Skin of body (tissue), 2 donors: Measurements from ENCODE around the gene EXOSC1. TPM values are rescaled to one million over a fixed set of nuclear protein-coding genes. Genes with fewer than 3 reads are reported as not detected.
"Not testable (repeated sequence)": the region's sequence is repeated elsewhere in the genome, so short reads cannot be mapped to it uniquely, and the experiment has no call there.

Experiments used
- DNase-seq: peaks from one replicate; lab custom pipeline; 2025; lab: John Stamatoyannopoulos, UW
- total RNA-seq: library from RNA; depleted of rRNA; stranded (reverse); fragments of >200 nt; gene quantifications from one replicate; pipeline ENCODE4 v1.2.3, GENCODE V29; 2014

The EXOSC1 gene
- total RNA-seq, 1 donor from 2014 or later, result 21.0 TPM

DNA sequence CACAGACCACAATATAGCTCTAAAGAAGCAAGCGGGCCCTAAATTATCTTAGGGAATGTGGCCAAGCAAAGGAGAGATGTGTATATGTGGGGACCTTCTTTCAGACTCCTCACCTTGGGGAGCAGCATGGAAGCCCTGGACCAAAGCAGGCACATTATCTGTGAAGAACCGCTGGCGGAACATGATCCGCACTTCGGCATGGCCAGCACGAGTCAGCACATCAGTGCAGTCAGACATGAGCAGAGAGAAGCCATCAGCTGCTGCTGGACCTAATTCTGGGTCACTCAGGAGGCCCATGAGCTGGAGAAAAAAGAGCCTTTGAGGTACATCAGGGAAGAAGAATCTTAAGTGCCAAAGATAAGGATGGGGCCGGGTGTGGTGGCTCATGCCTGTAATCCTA lies 14.1 kb upstream of the EXOSC1 start:
- no peak for DNase-seq

DNA sequence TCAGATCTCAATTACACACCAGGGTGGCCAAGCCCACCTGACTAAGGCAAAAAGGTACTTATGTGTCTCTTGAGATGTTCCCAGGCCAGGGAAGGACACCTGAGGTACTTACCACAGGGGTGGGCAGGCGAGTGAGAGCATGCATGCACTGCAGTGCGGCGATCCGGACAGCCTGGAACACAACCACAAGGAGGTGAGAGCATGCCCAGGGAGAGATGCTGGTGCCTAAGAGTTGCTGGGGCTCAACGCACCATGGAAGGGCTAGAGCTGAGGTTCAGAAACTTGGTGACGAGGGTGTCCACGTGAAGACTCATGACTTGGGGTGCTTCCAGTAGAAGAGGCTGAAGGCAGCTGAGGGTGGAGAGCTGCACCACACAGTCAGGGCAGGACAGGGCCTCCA lies 13.3 kb upstream of the EXOSC1 start:
- DNase-seq, result no peak

DNA sequence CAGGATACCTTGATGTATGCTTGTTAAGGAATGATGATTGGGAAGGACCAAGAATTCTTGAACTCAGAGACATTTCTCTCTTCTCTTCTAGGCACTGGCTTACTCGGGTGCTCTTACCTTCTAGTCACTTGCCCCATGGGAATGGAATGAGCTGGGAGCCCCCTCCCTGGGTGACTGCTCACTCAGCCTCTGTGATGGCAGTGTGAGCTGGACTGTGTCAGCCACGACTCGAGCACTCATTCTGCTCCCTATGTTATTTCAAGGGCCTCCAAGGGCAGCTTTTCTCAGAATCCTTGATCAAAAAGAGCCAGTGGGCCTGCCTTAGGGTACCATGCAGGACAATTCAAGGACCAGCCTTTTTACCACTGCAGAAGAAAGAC lies 10.9 kb upstream of the EXOSC1 start:
- no peak for DNase-seq

DNA sequence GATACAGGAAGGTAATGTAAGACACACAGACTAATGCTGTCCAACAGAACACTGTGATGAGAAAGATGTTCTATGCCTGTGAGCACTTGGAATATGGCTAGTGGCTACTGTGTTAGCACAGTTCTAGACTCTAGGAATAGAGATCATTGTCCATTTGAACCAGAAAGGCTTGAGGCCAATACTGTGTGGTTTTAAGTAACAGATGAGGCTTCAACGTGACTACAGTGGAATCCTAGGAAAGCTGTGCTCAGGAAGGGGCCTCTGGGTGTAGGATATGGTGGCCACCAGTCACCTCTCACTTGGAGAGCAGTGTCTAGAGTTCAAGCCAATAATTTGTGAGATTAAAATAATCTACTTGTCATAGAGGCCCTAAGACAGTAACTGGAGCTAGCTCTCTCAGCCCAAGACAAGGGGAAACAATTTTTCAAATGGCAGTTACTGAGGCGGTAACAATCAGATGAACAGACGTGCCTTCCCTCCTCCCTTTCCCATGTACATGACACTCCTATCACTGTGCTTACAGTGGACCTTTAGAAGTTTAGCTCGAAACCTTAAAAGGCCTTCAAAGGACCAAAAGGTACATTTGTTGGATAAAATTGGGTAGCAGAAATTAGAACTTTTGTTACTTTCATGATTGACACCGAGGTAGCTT lies 10.4 kb upstream of the EXOSC1 start:
- DNase-seq, result no peak

DNA sequence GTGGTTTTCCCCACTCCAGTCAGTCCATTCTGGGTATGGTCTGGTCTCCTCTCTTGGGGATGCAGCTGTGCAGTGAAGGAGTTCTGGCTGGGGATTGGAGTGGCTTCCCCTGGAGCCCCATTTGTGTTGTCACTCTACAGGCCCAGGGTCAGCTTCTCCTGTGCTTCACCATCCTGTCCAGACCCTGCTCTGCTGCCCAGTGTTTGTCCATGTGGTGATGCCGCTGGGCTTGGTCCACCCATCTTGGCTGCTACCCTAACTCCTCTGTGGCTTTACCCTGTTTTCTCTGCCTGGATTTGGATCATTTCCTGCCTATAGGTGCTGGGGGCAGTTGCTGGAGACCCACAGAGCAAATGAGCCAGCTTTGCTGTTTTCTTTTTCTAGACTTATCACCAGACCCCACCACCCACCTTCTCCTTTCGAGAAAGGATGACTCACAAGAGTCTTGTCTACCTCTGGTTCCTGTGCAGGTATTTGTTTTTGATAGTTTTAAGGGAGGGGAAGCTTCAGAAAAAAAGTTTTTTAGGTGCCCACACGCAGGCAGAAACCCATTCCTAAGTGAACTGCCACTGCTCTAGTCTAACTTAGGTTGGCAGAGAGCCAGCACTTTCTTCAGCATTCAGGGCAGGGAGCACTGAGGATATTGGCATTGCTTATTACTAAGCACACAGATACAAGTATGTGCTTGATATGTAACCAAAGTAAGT lies 8.7 kb upstream of the EXOSC1 start:
- DNase-seq, result peak; percentile 7

DNA sequence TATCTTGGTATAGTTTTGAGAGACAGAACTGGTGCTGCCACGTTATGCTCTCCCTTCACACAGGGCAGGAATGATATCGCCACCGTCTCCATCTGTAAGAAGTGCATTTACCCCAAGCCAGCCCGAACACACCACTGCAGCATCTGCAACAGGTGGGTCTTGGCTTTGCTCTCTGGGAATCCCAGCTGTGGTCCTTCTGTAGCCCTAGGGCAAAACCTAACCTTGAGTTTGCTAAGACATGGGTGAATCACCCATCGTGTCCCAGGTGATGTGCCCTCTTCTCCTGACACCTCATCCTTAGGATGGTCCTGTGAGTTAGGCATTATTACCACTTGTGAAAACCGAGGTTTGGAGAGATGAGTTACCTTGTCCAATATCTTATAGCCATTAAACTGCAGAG lies 6.5 kb upstream of the EXOSC1 start:
- no peak for DNase-seq

DNA sequence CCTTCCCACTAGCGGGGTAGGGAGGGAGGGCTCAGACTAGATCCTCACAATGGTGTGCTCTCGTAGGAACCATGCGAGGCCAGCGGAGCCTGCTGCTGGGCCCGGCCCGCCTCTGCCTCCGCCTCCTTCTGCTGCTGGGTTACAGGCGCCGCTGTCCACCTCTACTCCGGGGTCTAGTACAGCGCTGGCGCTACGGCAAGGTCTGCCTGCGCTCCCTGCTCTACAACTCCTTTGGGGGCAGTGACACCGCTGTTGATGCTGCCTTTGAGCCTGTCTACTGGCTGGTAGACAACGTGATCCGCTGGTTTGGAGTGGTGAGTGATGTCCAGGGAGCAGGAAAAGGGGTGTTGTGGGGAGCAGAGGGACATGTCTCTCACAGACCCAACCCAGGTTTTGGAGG lies 5.8 kb upstream of the EXOSC1 start:
- DNase-seq, result no peak

DNA sequence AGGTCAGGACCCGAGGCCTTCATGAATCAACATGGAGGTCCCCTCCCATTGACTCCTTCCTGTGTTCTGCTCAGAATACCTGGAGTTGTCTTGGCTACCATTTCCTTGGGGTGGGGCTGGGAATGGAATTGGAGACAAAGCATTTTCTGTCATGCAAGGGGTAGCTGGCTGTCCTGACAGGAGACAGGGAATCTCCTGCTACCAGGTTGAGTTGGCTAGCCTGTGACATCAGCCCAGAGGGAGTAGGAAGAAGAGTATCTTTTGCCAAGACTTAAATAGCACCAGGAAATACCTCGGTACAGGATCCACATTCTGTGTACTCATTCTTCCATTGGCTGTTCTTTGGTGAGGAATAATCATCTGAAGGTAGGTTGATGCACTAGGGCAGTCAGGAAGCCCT lies 5.0 kb upstream of the EXOSC1 start:
- no peak for DNase-seq

DNA sequence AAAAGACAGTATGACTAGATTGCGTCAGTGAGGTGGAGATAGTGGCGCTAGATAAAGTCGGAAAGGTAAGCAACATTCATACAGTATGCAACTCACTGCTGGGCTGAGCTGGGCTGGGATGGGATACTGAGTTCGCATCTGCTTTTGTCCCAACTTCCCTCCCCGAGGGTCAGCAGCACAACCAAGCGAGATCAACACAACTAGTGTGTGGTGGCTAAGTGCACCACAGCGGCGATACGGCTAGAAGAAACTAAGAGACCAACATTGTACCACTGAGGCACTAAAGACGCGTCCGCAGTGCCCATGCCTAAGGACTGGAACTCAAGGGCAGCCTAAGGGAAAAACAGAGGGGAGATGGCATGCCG lies 467 bp downstream of the EXOSC1 start:
- no peak for DNase-seq

DNA sequence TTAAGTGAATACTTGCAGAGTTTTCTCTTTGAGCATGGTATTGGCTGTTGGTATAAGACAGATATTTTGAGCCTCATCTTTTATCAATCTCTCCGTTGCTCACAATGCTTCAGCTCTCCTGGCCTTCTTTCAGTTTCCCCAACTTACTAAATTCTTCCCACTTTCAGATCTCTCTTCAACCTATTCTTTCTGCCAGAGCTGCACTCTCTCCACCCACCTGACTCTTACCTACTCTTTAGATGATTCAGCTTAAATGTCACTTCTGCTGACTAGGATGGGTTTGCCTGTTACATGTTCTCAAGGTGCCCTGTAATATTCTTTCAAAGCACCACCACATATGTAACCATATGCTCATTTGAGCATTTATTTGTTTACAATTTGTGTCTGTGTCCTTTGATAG lies 1.6 kb downstream of the EXOSC1 start:
- DNase-seq, result no peak

DNA sequence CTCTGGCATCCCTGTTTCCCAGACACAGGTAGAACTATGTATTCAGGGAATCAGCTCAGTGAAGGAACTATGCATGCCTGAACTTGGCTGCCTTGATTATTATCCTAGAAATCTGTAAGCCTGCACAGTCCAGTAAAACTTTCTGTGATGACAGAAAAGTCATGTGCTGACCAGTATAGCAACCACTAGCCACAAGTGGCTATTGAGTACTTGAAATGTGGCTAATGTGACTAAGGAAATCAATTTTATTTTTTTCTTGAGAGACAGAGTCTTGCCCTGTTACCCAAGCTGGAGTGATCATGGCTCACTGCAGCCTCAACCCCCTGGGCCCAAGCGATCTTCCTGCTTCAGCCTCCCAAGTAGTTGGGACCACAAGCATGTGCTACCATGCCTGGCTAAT lies 3.5 kb downstream of the EXOSC1 start:
- no peak for DNase-seq

DNA sequence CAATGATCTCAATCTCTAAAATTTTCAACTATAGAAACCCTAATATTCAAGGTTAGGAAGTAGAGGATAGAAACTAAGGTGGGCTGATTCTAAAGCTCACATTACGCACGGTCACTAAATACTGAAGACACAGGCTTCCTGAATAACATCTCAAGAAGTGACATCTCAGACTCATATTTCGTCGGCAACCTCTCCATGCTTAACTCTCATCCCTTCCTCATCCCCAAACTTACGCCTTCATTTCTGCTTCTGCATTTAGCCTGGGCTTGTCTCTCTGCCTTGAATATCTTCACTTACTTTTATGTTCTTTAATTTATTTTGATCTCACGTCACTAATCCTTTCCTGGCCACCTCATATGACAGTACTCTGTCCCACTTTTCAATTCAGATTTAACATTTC lies 10.6 kb downstream of the EXOSC1 start:
- no peak for DNase-seq

DNA sequence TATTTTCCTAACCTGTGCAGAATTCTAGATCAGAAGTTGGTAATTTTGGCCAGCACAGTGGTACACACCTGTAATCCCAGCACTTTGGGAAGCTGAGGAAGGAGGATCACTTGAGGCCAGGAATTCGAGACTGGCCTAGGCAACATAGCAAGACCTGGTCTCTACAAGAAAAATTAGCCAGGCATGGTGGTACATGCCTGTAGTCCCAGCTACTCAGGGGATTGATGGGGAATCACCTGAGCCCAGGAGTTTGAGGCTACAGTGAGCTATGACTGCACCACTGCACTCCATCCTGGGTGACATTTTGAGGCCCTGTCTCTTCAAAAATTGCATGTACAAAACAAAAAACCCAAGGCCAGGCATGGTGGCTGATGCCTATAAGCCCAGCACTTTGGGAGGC lies 11.2 kb downstream of the EXOSC1 start:
- no peak for DNase-seq

DNA sequence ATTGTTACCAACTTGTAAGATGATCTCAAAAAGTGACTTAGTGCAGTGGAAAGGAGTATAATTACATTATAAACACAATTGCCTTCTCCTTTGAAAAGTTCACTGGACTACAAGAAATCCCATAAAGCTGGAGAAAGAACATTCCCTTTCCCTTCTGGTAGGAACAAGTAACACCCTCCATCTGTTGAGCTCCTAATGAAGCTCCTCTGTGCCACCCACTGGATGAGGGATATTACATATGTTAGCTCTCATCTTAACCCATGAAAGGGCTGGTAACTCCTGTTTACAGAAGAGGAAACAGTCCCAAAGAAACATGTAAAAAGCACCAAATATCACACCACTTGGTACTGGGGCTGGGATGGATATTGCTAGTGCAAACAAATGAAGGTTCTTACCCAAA lies 11.8 kb downstream of the EXOSC1 start:
- DNase-seq, result no peak

DNA sequence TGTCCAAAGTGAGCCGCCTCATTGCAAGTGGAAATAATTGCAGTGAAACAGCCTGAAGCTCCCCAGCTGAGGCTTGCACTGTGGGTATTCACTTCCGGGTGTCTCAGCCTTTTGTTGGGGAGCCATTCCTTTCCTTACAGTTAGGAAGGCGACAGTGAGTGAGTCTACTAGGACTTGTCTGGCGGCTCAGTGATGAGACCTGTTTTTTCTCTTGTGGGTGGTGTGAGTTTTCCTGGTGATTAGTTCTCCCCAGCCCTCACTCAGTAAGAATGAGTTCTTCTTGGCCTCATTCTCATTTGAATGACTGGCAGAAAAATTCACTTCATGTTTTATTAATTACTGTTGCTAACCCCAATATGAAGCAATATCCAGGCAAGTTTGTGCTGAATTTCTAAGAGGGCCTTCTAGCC lies 17.2 kb downstream of the EXOSC1 start:
- peak; percentile 13 for DNase-seq

DNA sequence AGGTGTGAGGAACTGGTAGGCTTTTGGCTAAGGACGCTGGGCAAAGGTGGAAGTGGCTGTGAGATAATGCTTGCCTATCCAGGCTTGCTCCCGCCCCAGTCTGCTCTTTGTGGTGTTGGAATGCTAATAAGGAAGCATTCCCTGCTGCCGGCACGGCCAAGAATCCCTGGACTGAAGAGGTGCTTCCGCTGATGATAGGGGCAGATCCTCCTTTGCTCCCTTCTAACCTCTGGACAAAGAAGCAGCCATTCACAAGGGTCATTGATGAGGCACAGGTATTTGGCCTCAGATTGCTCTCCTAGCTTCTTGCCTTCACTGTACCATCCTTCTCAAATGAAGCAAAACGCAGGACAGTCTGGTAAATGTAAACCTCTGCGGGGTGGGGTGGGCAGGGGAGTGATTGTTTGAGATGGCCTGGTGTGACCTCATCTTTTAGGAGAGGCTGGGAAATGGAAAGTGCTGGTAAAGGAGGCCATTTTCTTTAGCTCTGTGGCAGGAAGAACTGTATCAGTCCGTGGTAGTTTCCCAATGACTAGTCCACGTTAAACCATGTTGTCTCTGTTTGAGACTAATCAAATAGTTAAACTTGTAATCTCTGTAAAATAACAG lies 18.1 kb downstream of the EXOSC1 start:
- no peak for DNase-seq

DNA sequence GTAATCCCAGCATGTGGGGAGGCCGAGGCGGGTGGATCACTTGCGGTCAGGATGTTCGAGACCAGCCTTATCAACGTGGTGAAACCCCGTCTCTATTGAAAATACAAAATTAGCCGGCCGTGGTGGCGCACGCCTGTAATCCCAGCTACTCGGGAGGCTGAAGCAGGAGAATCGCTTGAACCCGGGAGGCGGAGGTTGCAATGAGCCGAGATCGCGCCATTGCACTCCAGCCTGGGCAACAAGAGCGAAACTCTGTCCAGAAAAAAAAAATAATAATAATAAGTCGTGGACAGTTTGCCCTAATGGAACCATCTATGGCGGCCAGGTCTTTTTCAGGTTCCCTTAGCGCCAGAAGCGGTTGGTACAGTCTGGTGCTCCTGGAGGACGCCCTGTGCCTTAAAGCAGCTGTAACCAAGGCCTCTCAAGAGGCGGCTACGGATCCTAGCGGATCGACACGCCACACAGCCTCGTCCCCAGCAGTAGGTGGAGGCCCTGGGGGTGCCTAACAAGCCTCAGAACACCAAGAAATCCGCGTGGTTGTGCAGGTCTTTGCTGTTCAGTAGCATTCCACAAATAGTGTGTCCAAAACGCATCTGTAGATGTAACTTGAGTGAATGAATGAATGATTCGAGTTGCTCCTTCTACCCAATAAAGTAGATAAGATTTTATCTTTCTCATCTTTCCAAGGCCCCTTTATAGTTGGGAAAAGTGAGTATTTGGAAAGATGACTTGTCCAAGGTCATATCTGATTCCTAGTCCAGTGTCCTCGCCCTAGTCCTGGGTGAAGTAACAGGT lies 18.8 kb downstream of the EXOSC1 start:
- no peak for DNase-seq

DNA sequence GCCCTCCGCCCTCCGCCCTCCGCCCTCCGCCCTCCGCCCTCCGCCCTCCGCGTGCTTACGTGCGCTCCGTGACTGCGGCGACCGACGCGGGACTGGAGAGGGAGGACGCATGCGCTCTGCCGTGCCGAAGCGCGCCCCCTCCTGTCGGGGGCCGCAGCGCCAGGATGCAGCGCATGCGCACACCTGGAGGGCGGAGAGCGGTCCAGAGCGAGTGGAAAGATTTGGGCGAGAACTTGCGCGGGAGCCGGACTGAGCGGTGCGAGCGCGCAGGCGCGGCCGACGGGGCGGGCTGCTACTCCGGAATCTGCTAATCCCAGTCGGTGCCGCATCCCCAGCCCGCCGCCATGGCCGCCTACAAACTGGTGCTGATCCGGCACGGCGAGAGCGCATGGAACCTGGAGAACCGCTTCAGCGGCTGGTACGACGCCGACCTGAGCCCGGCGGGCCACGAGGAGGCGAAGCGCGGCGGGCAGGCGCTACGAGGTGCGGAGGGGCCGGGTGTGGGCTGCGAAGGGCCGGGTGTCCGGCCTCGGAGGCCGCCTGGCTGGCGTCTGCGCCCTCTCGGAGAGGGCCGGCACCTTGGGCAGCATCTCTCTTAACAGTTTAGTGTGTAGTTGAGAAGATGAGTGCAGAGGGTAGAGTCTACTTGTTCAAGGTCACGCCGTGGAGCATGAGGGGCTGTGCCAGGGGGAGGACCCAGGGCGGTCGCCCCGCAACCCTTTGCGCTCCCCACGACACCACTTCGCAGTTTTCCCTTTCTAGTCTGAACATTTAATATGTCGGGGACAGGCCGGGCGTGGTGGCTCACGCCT lies 19.6 kb downstream of the EXOSC1 start, which contains the start of gene PGAM1:
Gene PGAM1 (plus strand): TSS at position 228 of the 812 bp plus-strand sequence. CDS start 117 bp downstream, at position 345.
- DNase-seq, result peak; percentile 98

DNA sequence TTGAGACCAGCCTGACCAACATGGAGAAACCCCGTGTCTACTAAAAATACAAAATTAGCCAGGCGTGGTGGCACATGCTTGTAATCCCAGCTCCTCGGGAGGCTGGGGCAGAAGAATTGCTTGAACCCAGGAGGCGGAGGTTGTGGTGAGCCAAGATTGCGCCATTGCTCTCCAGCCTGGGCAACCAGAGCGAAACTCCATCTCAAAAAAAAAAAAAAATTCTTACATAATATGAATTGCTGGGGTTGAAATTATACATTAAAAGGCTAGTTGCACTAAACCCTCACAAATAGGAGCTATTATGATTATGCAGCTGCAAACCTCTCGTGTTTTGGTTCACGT lies 22.1 kb downstream of the EXOSC1 start:
- DNase-seq, result not testable (repeated sequence)

DNA sequence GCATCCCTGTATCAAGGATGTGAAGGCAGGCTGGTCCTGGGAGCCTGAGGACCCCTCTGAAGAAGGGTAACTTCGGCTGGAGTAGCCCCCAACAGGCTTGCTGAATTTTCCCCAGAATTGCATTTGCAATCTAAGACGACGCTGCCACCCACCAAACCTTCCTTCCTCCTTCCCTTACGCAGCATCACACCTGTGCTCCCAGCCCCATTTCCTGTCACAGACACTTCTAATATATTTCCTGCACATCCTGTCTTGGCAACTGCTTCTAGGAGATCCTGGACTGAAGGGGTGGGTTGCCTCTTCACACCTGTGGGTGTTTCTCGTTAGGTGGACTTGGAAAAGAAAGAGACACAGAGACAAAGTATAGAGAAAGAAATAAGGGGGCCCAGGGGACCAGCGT lies 29.2 kb downstream of the EXOSC1 start:
- DNase-seq, result no peak

DNA sequence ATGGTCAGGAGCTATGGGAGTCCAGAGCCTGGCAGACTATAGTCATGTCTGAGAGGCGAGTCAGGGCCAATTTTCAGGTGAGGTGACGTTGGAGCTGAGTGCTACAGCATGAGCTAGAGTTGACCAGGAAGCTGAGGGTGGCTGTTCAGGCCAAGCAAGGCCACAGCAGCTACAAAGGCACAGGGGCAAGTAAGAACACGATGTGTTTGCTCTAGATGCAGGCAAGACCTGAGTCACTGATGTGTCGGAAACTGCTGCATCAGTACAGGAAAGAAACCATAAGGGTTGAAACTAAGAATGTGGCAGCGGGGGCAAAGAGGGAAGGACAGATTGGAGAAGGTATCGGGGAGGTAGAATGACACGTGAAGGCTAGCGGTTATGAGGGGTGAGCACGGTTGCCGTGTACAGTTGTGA lies 32.9 kb downstream of the EXOSC1 start:
- no peak for DNase-seq
